K562 (cell line): ENCODE measurements around the gene KCP. TPM values are rescaled to one million over a fixed set of nuclear protein-coding genes. Genes with fewer than 3 reads are reported as not detected.

Source experiments
- GATAD2B ChIP-seq: fragments of 450-650 bp; IDR thresholded peaks from 2 replicates; pipeline ENCODE4 v1.6.1; 2017; ENCODE audit warnings: mild to moderate bottlenecking, borderline replicate concordance
- JUN ChIP-seq, 2 experiments: sonication (generic) in 1 of 2; formaldehyde crosslinking in 1 of 2; IDR thresholded peaks; 2 replicates each; pipeline versions ENCODE4 v1.6.1 to v1.8.0; 2012 to 2022; ENCODE audit warnings: borderline replicate concordance in 2 of 2, mild to moderate bottlenecking in 2 of 2, improper control_type of control experiment in 1 of 2, low read depth in 1 of 2, low read length in 1 of 2, missing genetic modification reagents in 1 of 2
- JUNB ChIP-seq: fragments of 450-650 bp; formaldehyde crosslinking; conservative IDR thresholded peaks from 2 replicates; pipeline ENCODE4 v1.4.0; 2020; ENCODE audit warnings: mild to moderate bottlenecking
- L3MBTL2 ChIP-seq: fragments of 450-650 bp; IDR thresholded peaks from 2 replicates; pipeline ENCODE4 v1.6.1; 2016; ENCODE audit warnings: mild to moderate bottlenecking, moderate library complexity
- NCOA1 ChIP-seq: fragments of 450-650 bp; IDR thresholded peaks from 2 replicates; pipeline ENCODE4 v1.6.1; 2016; ENCODE audit warnings: low read depth
- SRSF1 ChIP-seq: fragments of 200-400 bp; formaldehyde crosslinking; IDR thresholded peaks from 2 replicates; pipeline ENCODE4 v1.6.1; 2017; ENCODE audit warnings: mild to moderate bottlenecking, low read depth, low read length, moderate library complexity
- TAL1 ChIP-seq: fragments of 450-650 bp; IDR thresholded peaks from 2 replicates; pipeline ENCODE4 v1.6.1; 2016; ENCODE audit warnings: mild to moderate bottlenecking
- TBL1XR1 ChIP-seq, 2 experiments: IDR thresholded peaks; 2 replicates each; pipeline ENCODE4 v1.6.1; 2012; ENCODE audit warnings: improper control_type of control experiment in 2 of 2, low read length in 2 of 2, mild to moderate bottlenecking in 1 of 2
- ZBTB7A ChIP-seq: IDR thresholded peaks from 2 replicates; pipeline ENCODE4 v1.6.1; 2011; ENCODE audit warnings: low read depth, mild to moderate bottlenecking, low read length, moderate library complexity, borderline replicate concordance; ENCODE audit not compliant: control insufficient read depth
- ZNF311 ChIP-seq: fragments of 250-450 bp; sonication (Bioruptor Pico); IDR thresholded peaks from 2 replicates; pipeline ENCODE4 v1.4.0; 2020; ENCODE audit warnings: mild to moderate bottlenecking, moderate library complexity
- polyA plus RNA-seq, 8 experiments: library from polyadenylated mRNA; depleted of rRNA in 4 of 8; stranded (reverse) in 5 of 8; unstranded in 3 of 8; fragments of >200 nt; fragmentation: Nextera tagmentation in 2 of 8; fragmentation: Illumina TruSeq in 1 of 8; extraction: Ambion mirVana in 2 of 8; extraction: Trizol in 1 of 8; gene quantifications; 2 replicates each; pipeline versions ENCODE4 v1.2.1 to v1.2.3, GENCODE V29; 2011 to 2014; ENCODE audit warnings: inconsistent platforms in 1 of 8, missing spikeins in 1 of 8
- total RNA-seq, 7 experiments: library from RNA; depleted of rRNA in 6 of 7; stranded (reverse); fragments of >200 nt in 6 of 7; fragmentation: Illumina TruSeq in 2 of 7; extraction: Trizol in 2 of 7; gene quantifications; 2 replicates each; pipeline versions ENCODE4 v1.2.1 to v1.2.3, GENCODE V29; 2011 to 2021; ENCODE audit warnings: low replicate concordance in 1 of 7
- TF ChIP-seq, protein P1 (sequence below): fragments of 450-650 bp; formaldehyde crosslinking; IDR thresholded peaks from 2 replicates; pipeline ENCODE4 v1.4.0; 2022; ENCODE audit warnings: missing genetic modification characterization
- TF ChIP-seq, protein P2 (sequence below): sonication (generic); formaldehyde crosslinking; IDR thresholded peaks from 2 replicates; pipeline ENCODE4 v1.8.0; 2023; ENCODE audit warnings: missing genetic modification reagents, mild to moderate bottlenecking, borderline replicate concordance

The KCP gene
- total and polyA plus RNA-seq, 9 of the 15 experiments (the other 6 are each of a cell fraction or from before 2014, with no cell fraction given) = 0.06 to 0.17 (median 0.12) TPM; not detected in 3

DNA sequence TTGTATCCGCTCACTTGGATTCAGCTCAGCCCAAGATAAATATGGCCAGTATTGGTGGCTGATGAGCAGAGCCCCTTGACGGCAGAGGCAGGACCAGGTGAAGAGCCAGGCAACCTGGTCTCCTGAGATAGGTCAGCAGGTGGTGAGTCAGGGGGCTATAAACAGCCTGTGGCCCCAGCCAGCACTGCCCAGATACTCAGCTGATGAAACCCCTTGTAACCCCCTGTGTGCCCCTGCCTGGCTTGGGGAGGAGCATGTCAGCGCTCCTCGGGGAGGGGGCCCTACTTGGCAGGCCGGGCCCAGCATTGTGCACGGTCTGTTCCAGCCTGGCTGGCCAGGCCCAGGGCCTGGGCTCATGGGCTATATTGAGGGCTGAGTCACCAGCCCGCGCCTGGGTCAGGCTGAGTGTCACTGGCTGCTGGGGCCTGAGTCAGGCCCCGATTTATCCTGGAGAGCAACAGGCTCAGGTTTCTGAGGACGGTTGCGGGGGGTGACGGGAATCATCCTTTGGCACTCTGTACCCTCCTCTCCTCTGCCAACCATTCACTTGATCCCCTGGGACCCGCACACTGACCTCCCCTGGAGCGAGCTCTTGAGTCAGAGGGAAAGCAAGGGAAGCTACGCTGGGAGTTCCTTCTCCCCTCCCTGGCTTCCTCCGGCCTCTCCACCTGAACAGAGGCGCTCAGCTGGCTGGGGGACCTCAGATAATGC is 83.1 kb downstream of the KCP start (continued):
- TF ChIP-seq, protein P1, sequence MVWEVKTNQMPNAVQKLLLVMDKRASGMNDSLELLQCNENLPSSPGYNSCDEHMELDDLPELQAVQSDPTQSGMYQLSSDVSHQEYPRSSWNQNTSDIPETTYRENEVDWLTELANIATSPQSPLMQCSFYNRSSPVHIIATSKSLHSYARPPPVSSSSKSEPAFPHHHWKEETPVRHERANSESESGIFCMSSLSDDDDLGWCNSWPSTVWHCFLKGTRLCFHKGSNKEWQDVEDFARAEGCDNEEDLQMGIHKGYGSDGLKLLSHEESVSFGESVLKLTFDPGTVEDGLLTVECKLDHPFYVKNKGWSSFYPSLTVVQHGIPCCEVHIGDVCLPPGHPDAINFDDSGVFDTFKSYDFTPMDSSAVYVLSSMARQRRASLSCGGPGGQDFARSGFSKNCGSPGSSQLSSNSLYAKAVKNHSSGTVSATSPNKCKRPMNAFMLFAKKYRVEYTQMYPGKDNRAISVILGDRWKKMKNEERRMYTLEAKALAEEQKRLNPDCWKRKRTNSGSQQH = peak; percentile 90; the same call in 1 of the 2 replicates
- TF ChIP-seq GATAD2B (no peak), L3MBTL2 (peak; percentile 81), JUN (IDR thresholded peaks at IDR 0.05; ENCODE audit: borderline replicate concordance, low read depth, low read length) (peak; percentile 95), JUN (CRISPR knock-in tag; IDR thresholded peaks at IDR 0.05; ENCODE audit: borderline replicate concordance) (peak; percentile 97), ZBTB7A (peak; percentile 93), TAL1 (peak; percentile 83), TBL1XR1 (IDR thresholded peaks at IDR 0.05; ENCODE audit: low read length in 2 of 2) (peak in 1 of 2 experiments; percentile 63; a peak in 2 of 4 replicates), SRSF1 (no peak), ZNF311 (CRISPR knock-in tag) (no peak), NCOA1 (peak; percentile 65), JUNB (CRISPR knock-in tag) (0 out of 2 replicates have a peak, but pooled peaks have one; percentile 11)
- TF ChIP-seq, protein P2, sequence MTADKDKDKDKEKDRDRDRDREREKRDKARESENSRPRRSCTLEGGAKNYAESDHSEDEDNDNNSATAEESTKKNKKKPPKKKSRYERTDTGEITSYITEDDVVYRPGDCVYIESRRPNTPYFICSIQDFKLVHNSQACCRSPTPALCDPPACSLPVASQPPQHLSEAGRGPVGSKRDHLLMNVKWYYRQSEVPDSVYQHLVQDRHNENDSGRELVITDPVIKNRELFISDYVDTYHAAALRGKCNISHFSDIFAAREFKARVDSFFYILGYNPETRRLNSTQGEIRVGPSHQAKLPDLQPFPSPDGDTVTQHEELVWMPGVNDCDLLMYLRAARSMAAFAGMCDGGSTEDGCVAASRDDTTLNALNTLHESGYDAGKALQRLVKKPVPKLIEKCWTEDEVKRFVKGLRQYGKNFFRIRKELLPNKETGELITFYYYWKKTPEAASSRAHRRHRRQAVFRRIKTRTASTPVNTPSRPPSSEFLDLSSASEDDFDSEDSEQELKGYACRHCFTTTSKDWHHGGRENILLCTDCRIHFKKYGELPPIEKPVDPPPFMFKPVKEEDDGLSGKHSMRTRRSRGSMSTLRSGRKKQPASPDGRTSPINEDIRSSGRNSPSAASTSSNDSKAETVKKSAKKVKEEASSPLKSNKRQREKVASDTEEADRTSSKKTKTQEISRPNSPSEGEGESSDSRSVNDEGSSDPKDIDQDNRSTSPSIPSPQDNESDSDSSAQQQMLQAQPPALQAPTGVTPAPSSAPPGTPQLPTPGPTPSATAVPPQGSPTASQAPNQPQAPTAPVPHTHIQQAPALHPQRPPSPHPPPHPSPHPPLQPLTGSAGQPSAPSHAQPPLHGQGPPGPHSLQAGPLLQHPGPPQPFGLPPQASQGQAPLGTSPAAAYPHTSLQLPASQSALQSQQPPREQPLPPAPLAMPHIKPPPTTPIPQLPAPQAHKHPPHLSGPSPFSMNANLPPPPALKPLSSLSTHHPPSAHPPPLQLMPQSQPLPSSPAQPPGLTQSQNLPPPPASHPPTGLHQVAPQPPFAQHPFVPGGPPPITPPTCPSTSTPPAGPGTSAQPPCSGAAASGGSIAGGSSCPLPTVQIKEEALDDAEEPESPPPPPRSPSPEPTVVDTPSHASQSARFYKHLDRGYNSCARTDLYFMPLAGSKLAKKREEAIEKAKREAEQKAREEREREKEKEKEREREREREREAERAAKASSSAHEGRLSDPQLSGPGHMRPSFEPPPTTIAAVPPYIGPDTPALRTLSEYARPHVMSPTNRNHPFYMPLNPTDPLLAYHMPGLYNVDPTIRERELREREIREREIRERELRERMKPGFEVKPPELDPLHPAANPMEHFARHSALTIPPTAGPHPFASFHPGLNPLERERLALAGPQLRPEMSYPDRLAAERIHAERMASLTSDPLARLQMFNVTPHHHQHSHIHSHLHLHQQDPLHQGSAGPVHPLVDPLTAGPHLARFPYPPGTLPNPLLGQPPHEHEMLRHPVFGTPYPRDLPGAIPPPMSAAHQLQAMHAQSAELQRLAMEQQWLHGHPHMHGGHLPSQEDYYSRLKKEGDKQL (CRISPR knock-in tag) = 0 out of 2 replicates have a peak, but pooled peaks have one; percentile 81
